ENCODE data around the gene TOR1A.

The TOR1A gene, protein sequence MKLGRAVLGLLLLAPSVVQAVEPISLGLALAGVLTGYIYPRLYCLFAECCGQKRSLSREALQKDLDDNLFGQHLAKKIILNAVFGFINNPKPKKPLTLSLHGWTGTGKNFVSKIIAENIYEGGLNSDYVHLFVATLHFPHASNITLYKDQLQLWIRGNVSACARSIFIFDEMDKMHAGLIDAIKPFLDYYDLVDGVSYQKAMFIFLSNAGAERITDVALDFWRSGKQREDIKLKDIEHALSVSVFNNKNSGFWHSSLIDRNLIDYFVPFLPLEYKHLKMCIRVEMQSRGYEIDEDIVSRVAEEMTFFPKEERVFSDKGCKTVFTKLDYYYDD
- 20.2 to 25.2 (median 20.6) reads per million in 3 donors for total RNA-seq

DNA sequence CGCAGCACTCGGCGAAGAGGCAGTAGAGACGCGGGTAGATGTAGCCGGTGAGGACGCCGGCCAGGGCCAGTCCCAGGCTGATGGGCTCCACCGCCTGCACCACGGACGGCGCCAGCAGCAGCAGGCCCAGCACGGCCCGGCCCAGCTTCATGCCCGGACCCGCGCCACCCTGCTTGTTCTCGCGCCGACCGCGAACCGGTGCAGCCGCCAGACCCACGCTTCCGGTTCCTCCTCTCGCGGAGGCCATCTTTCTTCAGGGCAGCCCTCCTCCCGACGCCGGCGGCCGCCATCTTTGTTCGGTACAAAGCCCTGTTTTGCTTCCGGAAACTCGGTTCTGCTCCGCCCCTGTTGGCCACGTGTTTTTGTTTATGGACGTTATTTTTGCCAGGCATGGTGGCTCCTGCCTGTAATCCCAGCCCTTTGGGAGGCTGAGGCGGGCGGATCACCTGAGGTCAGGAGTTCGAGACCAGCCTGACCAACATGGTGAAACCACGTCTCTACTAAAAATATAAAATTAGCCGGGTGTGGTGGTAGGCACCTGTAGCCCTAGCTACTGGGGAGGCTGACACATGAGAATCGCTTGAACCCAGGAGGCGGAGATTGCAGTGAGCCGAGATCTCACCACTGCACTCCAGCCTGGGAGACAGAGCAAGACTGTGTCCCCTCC is at the start of gene TOR1A:
Gene TOR1A (minus strand): TSS at position 202 of the 667 bp plus-strand sequence. CDS start 51 bp downstream, at position 151.
- Histone ChIP-seq H3K4me1 (ENCODE audit: control insufficient read depth, insufficient read depth, low read length, poor library complexity, severe bottlenecking) (peaks cover 7% of the 10 kb centered on the region), H3K9me3 (ENCODE audit: control insufficient read depth, low read length) (no peaks in the 10 kb centered on the region), H3K36me3 (ENCODE audit: control insufficient read depth, insufficient read depth, low read length) (peaks cover 35% of the 10 kb centered on the region), H3K4me3 (ENCODE audit: insufficient read depth, low read depth, low read length, poor library complexity, severe bottlenecking) (peak within 1 kb of the TSS; percentile 96), H3K27me3 (replicated peaks; ENCODE audit: control insufficient read depth, insufficient read depth, low read length, poor library complexity, severe bottlenecking) (no peaks in the 10 kb centered on the region), H3K27ac (ENCODE audit: insufficient read depth, low read length, poor library complexity, severe bottlenecking) (peak within 1 kb of the TSS; percentile 69)
- DNase-seq, result peak; percentile 82 to 90 (median 86)

DNA sequence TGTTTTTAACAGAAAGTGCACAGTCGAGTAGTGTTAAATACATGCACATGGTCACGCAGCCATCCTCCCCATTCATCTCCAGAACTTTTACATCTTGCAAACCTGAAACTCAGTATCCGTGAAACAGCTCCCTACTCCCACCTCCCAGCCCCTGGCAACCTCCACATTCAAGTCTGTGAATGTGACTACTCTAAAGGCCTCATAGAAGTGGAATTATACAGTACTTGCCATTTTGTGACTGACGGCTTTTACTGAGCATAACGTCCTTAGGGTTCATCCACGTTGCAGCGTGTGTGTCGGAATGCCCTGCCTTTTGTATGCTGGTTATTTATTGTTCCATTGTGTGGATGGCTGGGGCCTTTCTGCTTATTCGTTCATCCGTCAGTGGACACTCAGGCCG is 47.1 kb upstream of the TOR1A start:
- Histone ChIP-seq H3K27me3 (replicated peaks; ENCODE audit: control insufficient read depth, insufficient read depth, low read length, poor library complexity, severe bottlenecking) (no peaks in the 10 kb centered on the region), H3K27ac (ENCODE audit: insufficient read depth, low read length, poor library complexity, severe bottlenecking) (no peak overlapping the region), H3K36me3 (ENCODE audit: control insufficient read depth, insufficient read depth, low read length) (peaks cover 28% of the 10 kb centered on the region), H3K4me3 (ENCODE audit: insufficient read depth, low read depth, low read length, poor library complexity, severe bottlenecking) (no peak overlapping the region), H3K9me3 (ENCODE audit: control insufficient read depth, low read length) (no peaks in the 10 kb centered on the region), H3K4me1 (ENCODE audit: control insufficient read depth, insufficient read depth, low read length, poor library complexity, severe bottlenecking) (peaks cover 50% of the 10 kb centered on the region)
- DNase-seq, result no peak

DNA sequence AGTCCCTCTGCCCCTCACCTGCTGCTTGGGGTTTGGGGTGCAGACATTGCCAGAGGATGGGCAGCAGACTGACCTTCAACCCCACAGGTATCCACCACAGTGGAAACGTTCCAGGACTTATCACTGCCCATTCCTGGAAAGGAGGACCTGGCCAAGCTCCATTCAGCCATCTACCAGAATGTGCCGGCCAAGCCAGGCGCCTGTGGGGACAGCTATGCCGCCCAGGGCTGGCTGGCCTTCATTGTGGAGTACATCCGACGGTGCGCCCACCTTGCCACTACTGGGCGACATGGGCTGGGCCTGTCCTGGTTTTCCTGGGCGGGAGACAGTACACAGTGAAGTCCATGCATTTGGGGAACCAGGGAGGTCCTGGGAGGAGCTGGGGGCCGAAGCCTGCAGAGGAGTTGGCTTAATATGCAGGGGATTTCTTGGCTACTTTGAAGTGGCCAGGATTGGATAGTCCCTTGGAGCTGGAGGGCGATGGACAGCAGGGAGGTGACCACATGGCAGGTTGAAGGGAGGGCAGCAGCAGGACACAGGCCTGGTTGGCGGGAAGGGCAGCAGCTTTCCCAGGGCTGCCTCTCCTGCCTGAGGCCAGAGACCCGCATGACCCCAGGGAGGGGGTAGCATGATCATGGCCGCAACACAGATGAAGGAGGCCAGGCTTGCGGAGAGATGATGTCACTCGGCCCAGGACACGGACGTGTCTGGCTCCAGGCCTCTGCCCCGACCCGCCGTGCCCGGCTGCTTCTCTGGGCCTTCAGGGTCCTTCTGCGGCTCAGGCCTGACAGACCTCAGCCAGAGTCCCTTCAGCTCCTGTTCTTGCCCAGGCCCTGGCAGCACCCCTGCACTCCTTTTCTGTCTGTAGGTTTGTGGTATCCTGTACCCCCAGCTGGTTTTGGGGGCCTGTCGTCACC is 45.9 kb upstream of the TOR1A start:
- H3K4me3 ChIP-seq (ENCODE audit: insufficient read depth, low read depth, low read length, poor library complexity, severe bottlenecking), result peak overlapping the region; percentile 19

DNA sequence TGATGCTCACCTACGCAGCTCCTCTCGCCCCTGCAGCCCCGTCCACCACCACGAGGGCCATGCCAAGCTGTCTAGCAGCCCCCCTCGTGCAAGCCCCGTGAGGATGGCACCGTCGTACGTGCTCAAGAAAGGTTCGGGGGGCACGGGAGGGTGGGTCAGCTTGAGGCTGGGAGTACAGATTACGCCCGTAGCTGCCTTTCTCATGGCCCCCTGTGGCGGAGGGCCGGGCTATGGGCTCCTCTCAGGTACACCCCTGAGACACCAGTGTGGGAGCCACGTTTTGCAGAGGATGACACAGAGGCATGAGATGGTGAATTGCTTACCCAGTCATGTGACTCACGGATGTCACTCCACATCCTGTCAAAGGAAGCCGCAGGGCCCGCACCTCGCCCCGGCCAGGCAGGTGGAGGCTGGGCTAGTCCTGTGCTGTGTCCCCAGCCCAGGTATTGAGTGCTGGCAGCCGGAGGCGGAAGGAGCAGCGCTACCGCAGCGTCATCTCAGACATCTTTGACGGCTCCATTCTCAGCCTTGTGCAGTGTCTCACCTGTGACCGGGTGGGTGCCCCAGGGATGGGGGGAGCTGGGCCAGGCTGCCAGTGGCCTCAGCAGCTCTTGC is 45.0 kb upstream of the TOR1A start:
- H3K4me3 ChIP-seq (ENCODE audit: insufficient read depth, low read depth, low read length, poor library complexity, severe bottlenecking), result no peak overlapping the region
- H3K4me1 ChIP-seq (ENCODE audit: control insufficient read depth, insufficient read depth, low read length, poor library complexity, severe bottlenecking), result peaks cover 59% of the 10 kb centered on the region
- H3K27ac ChIP-seq (ENCODE audit: insufficient read depth, low read length, poor library complexity, severe bottlenecking), result peak overlapping the region; percentile 91
- no peaks in the 10 kb centered on the region for H3K27me3 ChIP-seq (replicated peaks; ENCODE audit: control insufficient read depth, insufficient read depth, low read length, poor library complexity, severe bottlenecking)
- no peaks in the 10 kb centered on the region for H3K9me3 ChIP-seq (ENCODE audit: control insufficient read depth, low read length)
- peaks cover 8% of the 10 kb centered on the region for H3K36me3 ChIP-seq (ENCODE audit: control insufficient read depth, insufficient read depth, low read length)
- DNase-seq, result peak; percentile 92 to 97 (median 97)

More for the DNA sequence above, 45.9 kb upstream of the TOR1A start:
- H3K9me3 ChIP-seq (ENCODE audit: control insufficient read depth, low read length), result no peaks in the 10 kb centered on the region
- peaks cover 60% of the 10 kb centered on the region for H3K4me1 ChIP-seq (ENCODE audit: control insufficient read depth, insufficient read depth, low read length, poor library complexity, severe bottlenecking)
- no peaks in the 10 kb centered on the region for H3K27me3 ChIP-seq (replicated peaks; ENCODE audit: control insufficient read depth, insufficient read depth, low read length, poor library complexity, severe bottlenecking)
- no peak for DNase-seq
- peaks cover 16% of the 10 kb centered on the region for H3K36me3 ChIP-seq (ENCODE audit: control insufficient read depth, insufficient read depth, low read length)
- H3K27ac ChIP-seq (ENCODE audit: insufficient read depth, low read length, poor library complexity, severe bottlenecking), result peak overlapping the region; percentile 91

DNA sequence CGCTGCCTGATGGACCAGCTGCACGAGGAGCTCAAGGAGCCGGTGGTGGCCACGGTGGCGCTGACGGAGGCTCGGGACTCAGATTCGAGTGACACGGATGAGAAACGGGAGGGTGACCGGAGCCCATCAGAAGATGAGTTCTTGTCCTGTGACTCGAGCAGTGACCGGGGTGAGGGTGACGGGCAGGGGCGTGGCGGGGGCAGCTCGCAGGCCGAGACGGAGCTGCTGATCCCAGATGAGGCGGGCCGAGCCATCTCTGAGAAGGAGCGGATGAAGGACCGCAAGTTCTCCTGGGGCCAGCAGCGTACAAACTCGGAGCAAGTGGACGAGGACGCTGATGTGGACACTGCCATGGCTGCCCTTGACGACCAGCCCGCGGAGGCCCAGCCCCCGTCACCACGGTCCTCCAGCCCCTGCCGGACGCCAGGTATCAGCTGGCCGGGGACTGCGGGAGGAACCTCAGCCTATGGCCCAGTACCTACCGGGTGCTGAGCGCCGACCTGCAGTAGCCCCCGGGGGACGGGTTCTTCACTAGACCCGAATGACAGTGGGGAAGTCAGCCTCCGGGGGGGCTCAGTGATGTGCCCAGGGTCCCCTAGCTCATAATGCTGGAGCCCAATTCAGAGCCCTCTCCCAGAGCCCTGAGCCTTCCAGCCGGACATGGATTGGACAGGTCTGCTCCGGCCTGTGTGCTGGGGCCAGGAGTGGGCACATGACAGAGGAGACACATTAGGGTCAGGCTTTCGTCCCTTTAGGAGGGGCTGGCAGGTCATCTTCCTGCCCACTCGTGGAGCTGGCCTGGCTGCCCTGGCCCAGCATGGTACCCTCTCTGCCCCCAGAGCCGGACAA is 44.3 kb upstream of the TOR1A start:
- no peaks in the 10 kb centered on the region for H3K27me3 ChIP-seq (replicated peaks; ENCODE audit: control insufficient read depth, insufficient read depth, low read length, poor library complexity, severe bottlenecking)
- peaks cover 59% of the 10 kb centered on the region for H3K4me1 ChIP-seq (ENCODE audit: control insufficient read depth, insufficient read depth, low read length, poor library complexity, severe bottlenecking)
- H3K9me3 ChIP-seq (ENCODE audit: control insufficient read depth, low read length), result no peaks in the 10 kb centered on the region
- no peak for DNase-seq
- peaks cover under 1% of the 10 kb centered on the region for H3K36me3 ChIP-seq (ENCODE audit: control insufficient read depth, insufficient read depth, low read length)
- H3K27ac ChIP-seq (ENCODE audit: insufficient read depth, low read length, poor library complexity, severe bottlenecking), result peak overlapping the region; percentile 91
- no peak overlapping the region for H3K4me3 ChIP-seq (ENCODE audit: insufficient read depth, low read depth, low read length, poor library complexity, severe bottlenecking)

DNA sequence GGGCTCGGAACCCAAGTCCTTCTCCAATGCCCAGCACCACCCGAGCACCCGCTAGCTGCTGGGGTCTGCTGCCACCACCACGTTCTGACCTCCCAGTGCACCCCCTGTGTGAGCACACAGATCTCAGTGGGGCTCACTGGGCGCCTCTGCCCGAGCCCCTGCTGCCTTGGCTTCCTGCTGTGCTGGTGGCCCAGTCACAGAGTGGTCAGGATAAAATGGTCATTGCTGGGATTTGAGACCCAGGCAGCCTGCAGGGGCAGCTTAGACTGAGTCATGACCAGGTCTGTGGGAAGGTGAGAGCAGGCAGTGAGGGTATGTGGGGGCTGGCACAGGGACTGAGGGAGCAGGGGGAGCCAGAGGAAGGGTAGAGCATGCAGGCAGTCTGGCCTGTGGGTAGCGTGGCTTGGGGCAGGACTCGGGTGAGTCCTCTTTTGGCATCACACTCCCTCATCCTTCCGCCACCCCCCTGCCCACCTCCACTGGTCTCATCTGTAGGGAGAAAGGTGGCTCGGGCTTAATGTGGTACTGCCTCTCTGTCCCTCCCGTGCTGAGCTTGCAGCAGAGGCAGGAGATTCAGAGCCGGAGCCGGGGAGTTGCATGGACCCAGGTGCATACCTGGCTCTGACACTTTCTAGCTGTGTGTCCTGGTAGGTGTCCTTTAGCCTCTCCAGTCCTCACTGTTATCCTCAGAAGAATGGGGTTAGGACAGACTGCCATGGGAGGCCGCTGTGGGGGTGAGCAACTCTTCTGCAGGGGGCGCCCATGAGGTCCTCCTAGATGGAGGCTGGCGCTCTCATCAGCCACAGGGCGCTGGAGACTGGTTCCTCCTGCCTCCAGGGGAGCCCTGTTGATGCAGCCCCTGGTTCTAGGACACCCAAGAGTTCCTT is 43.4 kb upstream of the TOR1A start:
- no peak for DNase-seq
- Histone ChIP-seq H3K9me3 (ENCODE audit: control insufficient read depth, low read length) (no peaks in the 10 kb centered on the region), H3K4me1 (ENCODE audit: control insufficient read depth, insufficient read depth, low read length, poor library complexity, severe bottlenecking) (peaks cover 67% of the 10 kb centered on the region), H3K4me3 (ENCODE audit: insufficient read depth, low read depth, low read length, poor library complexity, severe bottlenecking) (peak overlapping the region; percentile 3), H3K27ac (ENCODE audit: insufficient read depth, low read length, poor library complexity, severe bottlenecking) (peak overlapping the region; percentile 91), H3K27me3 (replicated peaks; ENCODE audit: control insufficient read depth, insufficient read depth, low read length, poor library complexity, severe bottlenecking) (no peaks in the 10 kb centered on the region), H3K36me3 (ENCODE audit: control insufficient read depth, insufficient read depth, low read length) (no peaks in the 10 kb centered on the region)

DNA sequence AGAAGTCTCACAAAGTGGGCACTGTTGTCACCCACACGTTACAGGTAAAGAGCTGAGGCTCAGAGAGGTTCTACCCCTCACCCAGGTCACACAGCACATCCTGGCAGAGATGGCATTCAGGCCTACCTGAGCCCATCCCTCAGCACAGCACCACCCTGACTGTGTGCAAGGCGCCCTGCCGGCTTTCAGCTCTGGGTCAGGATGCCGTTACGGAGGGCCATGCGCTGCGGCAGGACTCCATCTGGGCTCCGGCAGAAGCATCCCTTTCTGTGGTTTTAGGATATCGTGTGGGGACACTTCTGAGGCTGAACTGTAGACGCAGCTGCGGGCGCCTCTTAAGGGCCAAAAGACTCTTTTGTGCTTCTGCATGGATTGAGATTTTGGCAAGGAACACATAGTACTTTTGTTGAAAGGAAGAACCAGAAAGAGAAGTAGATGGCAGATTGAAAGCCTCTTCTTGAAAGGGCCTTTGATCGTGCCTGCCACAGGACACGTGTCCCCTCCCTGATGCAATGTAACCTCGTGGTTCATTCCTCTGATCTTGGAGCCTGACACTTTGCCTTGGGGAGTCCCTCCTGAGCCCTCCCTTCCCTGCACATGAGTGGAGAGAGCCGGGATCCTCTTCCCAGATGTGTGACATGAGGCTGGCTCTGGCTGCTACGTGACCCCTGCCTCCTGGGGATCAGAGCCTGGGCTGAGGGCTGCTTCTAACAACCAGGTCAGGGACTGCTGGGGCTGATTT is 42.6 kb upstream of the TOR1A start:
- Histone ChIP-seq H3K36me3 (ENCODE audit: control insufficient read depth, insufficient read depth, low read length) (peaks cover 5% of the 10 kb centered on the region), H3K27me3 (replicated peaks; ENCODE audit: control insufficient read depth, insufficient read depth, low read length, poor library complexity, severe bottlenecking) (no peaks in the 10 kb centered on the region), H3K4me3 (ENCODE audit: insufficient read depth, low read depth, low read length, poor library complexity, severe bottlenecking) (no peak overlapping the region), H3K4me1 (ENCODE audit: control insufficient read depth, insufficient read depth, low read length, poor library complexity, severe bottlenecking) (peaks cover 73% of the 10 kb centered on the region), H3K9me3 (ENCODE audit: control insufficient read depth, low read length) (no peaks in the 10 kb centered on the region), H3K27ac (ENCODE audit: insufficient read depth, low read length, poor library complexity, severe bottlenecking) (peak overlapping the region; percentile 91)
- DNase-seq, result peak; percentile 34 to 51 (median 42)

DNA sequence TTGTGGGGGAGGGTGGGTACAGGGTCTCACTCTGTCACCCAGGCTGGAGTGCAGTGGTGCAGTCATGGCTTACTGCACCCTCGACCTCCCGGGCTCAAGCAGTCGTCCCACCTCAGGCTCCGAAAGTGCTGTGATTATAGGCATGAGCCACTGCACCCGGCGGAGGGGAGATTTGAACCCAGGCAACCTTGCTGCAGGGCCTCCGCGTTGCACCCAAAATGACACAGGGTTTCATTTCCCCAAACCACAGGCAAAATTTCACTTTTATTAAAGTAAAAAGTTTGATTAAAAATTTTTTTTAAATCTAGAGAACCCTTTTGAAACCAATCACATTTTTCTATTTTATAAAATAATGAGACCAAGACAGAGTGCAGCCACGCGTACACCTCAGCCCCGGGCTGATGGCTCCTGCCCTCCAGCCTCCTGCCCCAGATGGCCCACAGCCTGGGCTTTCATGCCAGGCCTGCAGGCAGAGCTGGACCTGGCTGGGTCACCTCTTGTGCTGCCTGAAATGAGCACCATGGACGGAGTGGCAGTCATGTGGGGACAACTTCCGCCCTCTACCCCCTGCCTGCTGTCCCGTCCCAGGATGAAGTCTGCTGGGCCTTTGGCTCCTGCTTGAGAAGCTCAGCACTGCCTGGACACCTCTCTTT is 41.9 kb upstream of the TOR1A start:
- peaks cover 13% of the 10 kb centered on the region for H3K36me3 ChIP-seq (ENCODE audit: control insufficient read depth, insufficient read depth, low read length)
- H3K4me3 ChIP-seq (ENCODE audit: insufficient read depth, low read depth, low read length, poor library complexity, severe bottlenecking), result no peak overlapping the region
- H3K27me3 ChIP-seq (replicated peaks; ENCODE audit: control insufficient read depth, insufficient read depth, low read length, poor library complexity, severe bottlenecking), result no peaks in the 10 kb centered on the region
- peak overlapping the region; percentile 91 for H3K27ac ChIP-seq (ENCODE audit: insufficient read depth, low read length, poor library complexity, severe bottlenecking)
- no peaks in the 10 kb centered on the region for H3K9me3 ChIP-seq (ENCODE audit: control insufficient read depth, low read length)
- peaks cover 81% of the 10 kb centered on the region for H3K4me1 ChIP-seq (ENCODE audit: control insufficient read depth, insufficient read depth, low read length, poor library complexity, severe bottlenecking)
- DNase-seq, result no peak

Measured in effector memory CD4-positive, alpha-beta T cell (primary cell).